SK-N-SH (cell line): Measurements from ENCODE around the gene WFIKKN1. TPM values are rescaled to one million over a fixed set of nuclear protein-coding genes. Genes with fewer than 3 reads are reported as not detected.

Experiments used
- CTCF ChIA-PET: fragments of 300-600, 350-600 bp; formaldehyde crosslinking; extraction: SDS; loops from one replicate; lab custom pipeline; 2021; lab: Yijun Ruan, JAX
- POLR2A ChIA-PET: fragments of 350-600 bp; sonication (Branson Sonifier 250); formaldehyde crosslinking; extraction: SDS; loops from one replicate; lab custom pipeline; 2020; ENCODE audit warnings: antibody characterized with exemption, inconsistent platforms; lab: Yijun Ruan, JAX
- DNase-seq: peaks from one replicate; pipeline ENCODE4 v3.0.0; 2012
- H2AFZ ChIP-seq: fragments of 200-600 bp; sonication (generic); 2 replicates; pipeline ENCODE4 v1.8.1; 2016; ENCODE audit warnings: antibody characterized with exemption, mild to moderate bottlenecking, low read depth
- H3F3A ChIP-seq: fragments of 200-600 bp; sonication (generic); replicated peaks from 2 replicates; pipeline ENCODE3; 2016; ENCODE audit warnings: antibody characterized with exemption, mild to moderate bottlenecking; ENCODE audit not compliant: insufficient read depth
- H3K27ac ChIP-seq, 2 experiments: fragments of 200-500 bp in 1 of 2; fragments of 200-600 bp in 1 of 2; sonication (Bioruptor generic) in 1 of 2; sonication (generic), shearing (Covaris generic) in 1 of 2; 2 replicates each; pipeline versions ENCODE4 v1.5.1 to v1.6.1; 2014 to 2016; ENCODE audit warnings: low read depth in 2 of 2, inconsistent platforms in 1 of 2, low read length in 1 of 2, mild to moderate bottlenecking in 1 of 2, mixed read lengths in 1 of 2
- H3K27me3 ChIP-seq: fragments of 200-600 bp; sonication (generic), shearing (Covaris generic); 2 replicates; pipeline ENCODE4 v1.6.1; 2016; ENCODE audit warnings: mixed run types; ENCODE audit not compliant: insufficient read depth
- H3K36me3 ChIP-seq, 2 experiments: fragments of 200-500 bp in 1 of 2; fragments of 200-600 bp in 1 of 2; sonication (Bioruptor generic) in 1 of 2; sonication (generic) in 1 of 2; replicated peaks in 1 of 2; 2 replicates each; pipeline versions ENCODE3 to v1.5.1; 2014 to 2016; ENCODE audit warnings: low read length in 1 of 2, mild to moderate bottlenecking in 1 of 2; ENCODE audit not compliant: insufficient read depth in 2 of 2, control insufficient read depth in 1 of 2
- H3K4me1 ChIP-seq, 2 experiments: fragments of 200-500 bp in 1 of 2; fragments of 200-600 bp in 1 of 2; sonication (Bioruptor generic) in 1 of 2; sonication (generic), shearing (Covaris generic) in 1 of 2; 2 replicates each; pipeline versions ENCODE4 v1.5.1 to v1.6.1; 2014 to 2016; ENCODE audit warnings: low read depth in 1 of 2, low read length in 1 of 2, mixed run types in 1 of 2; ENCODE audit not compliant: insufficient read depth in 2 of 2, control insufficient read depth in 1 of 2
- H3K4me2 ChIP-seq: fragments of 200-600 bp; sonication (generic), shearing (Covaris generic); 2 replicates; pipeline ENCODE4 v1.6.1; 2017; ENCODE audit warnings: mixed run types
- H3K4me3 ChIP-seq, 2 experiments: fragments of 200-500 bp in 1 of 2; fragments of 200-600 bp in 1 of 2; sonication (Bioruptor generic) in 1 of 2; sonication (generic), shearing (Covaris generic) in 1 of 2; 2 replicates each; pipeline versions ENCODE4 v1.5.1 to v1.8.1; 2014 to 2016; ENCODE audit warnings: low read depth in 2 of 2, inconsistent platforms in 1 of 2, low read length in 1 of 2, mild to moderate bottlenecking in 1 of 2, mixed read lengths in 1 of 2, moderate library complexity in 1 of 2
- H3K79me2 ChIP-seq: fragments of 200-600 bp; sonication (generic); 2 replicates; pipeline ENCODE4 v1.8.1; 2017; ENCODE audit warnings: mild to moderate bottlenecking; ENCODE audit not compliant: insufficient read depth
- H3K9ac ChIP-seq: fragments of 200-600 bp; sonication (generic); 2 replicates; pipeline ENCODE4 v1.6.1; 2017; ENCODE audit warnings: mixed run types
- H3K9me2 ChIP-seq: fragments of 200-600 bp; sonication (generic); 2 replicates; pipeline ENCODE4 v1.6.1; 2017; ENCODE audit warnings: mixed run types
- H3K9me3 ChIP-seq: fragments of 200-600 bp; sonication (generic); 2 replicates; pipeline ENCODE4 v1.6.1; 2017; ENCODE audit warnings: mixed run types, mild to moderate bottlenecking, moderate library complexity
- H4K20me1 ChIP-seq: fragments of 200-600 bp; sonication (generic); 2 replicates; pipeline ENCODE4 v1.6.1; 2017; ENCODE audit warnings: mild to moderate bottlenecking, mixed run types; ENCODE audit not compliant: insufficient read depth
- CHD2 ChIP-seq: fragments of 150-350 bp; IDR thresholded peaks from 2 replicates; pipeline ENCODE4 v1.6.1; 2018; ENCODE audit warnings: low read length; ENCODE audit not compliant: partially characterized antibody
- CTCF ChIP-seq: fragments of 200-600 bp; sonication (generic); IDR thresholded peaks from 2 replicates; pipeline ENCODE4 v1.6.1; 2017; ENCODE audit warnings: antibody characterized with exemption, mild to moderate bottlenecking, moderate library complexity
- ELF1 ChIP-seq: IDR thresholded peaks from 2 replicates; pipeline ENCODE4 v1.4.0; 2012
- EP300 ChIP-seq, 2 experiments: IDR thresholded peaks; 2 replicates each; pipeline versions ENCODE4 v1.4.0 to v1.6.1; 2012; ENCODE audit warnings: borderline replicate concordance in 1 of 2, low read depth in 1 of 2, low read length in 1 of 2
- FOXM1 ChIP-seq: IDR thresholded peaks from 2 replicates; pipeline ENCODE4 v1.4.0; 2012; ENCODE audit warnings: low read depth, mild to moderate bottlenecking
- GABPA ChIP-seq: IDR thresholded peaks from 2 replicates; pipeline ENCODE4 v1.4.0; 2012; ENCODE audit warnings: low read depth, mild to moderate bottlenecking
- GATA2 ChIP-seq: sonication (generic); formaldehyde crosslinking; IDR thresholded peaks from 2 replicates; pipeline ENCODE4 v1.5.0; 2020; ENCODE audit warnings: mild to moderate bottlenecking, missing genetic modification reagents
- JUND ChIP-seq: IDR thresholded peaks from 2 replicates; pipeline ENCODE4 v1.4.0; 2012
- MAX ChIP-seq: IDR thresholded peaks from 2 replicates; pipeline ENCODE4 v1.4.0; 2012; ENCODE audit warnings: low read depth
- MEF2A ChIP-seq: IDR thresholded peaks from 2 replicates; pipeline ENCODE4 v1.4.0; 2012; ENCODE audit warnings: low read depth, borderline replicate concordance
- MXI1 ChIP-seq: IDR thresholded peaks from 2 replicates; pipeline ENCODE4 v1.6.1; 2012; ENCODE audit warnings: mild to moderate bottlenecking, low read depth, low read length, improper control_type of control experiment
- NRF1 ChIP-seq: IDR thresholded peaks from 2 replicates; pipeline ENCODE4 v1.6.1; 2012; ENCODE audit warnings: low read depth, mild to moderate bottlenecking, low read length
- POLR2AphosphoS5 ChIP-seq: IDR thresholded peaks from 2 replicates; pipeline ENCODE4 v1.6.1; 2012; ENCODE audit warnings: low read depth, low read length
- RAD21 ChIP-seq: IDR thresholded peaks from 2 replicates; pipeline ENCODE4 v1.6.1; 2012; ENCODE audit warnings: mild to moderate bottlenecking, low read length
- RFX5 ChIP-seq: IDR thresholded peaks from 2 replicates; pipeline ENCODE4 v1.6.1; 2012; ENCODE audit warnings: mild to moderate bottlenecking, improper control_type of control experiment, low read length
- RXRA ChIP-seq: IDR thresholded peaks from 2 replicates; pipeline ENCODE4 v1.4.0; 2012; ENCODE audit warnings: low read depth, mild to moderate bottlenecking, borderline replicate concordance
- SIN3A ChIP-seq: IDR thresholded peaks from 2 replicates; pipeline ENCODE4 v1.6.1; 2012; ENCODE audit warnings: low read depth, mild to moderate bottlenecking, low read length, moderate library complexity, borderline replicate concordance
- SMC3 ChIP-seq: IDR thresholded peaks from 2 replicates; pipeline ENCODE4 v1.6.1; 2012; ENCODE audit warnings: low read depth, low read length, improper control_type of control experiment
- TAF1 ChIP-seq: IDR thresholded peaks from 2 replicates; pipeline ENCODE4 v1.6.1; 2012; ENCODE audit warnings: low read depth, mild to moderate bottlenecking, low read length, moderate library complexity, borderline replicate concordance
- TCF12 ChIP-seq: IDR thresholded peaks from 2 replicates; pipeline ENCODE4 v1.4.0; 2012
- USF1 ChIP-seq: IDR thresholded peaks from 2 replicates; pipeline ENCODE4 v1.4.0; 2012; ENCODE audit warnings: low read depth, borderline replicate concordance
- ZBTB33 ChIP-seq: IDR thresholded peaks from 2 replicates; pipeline ENCODE4 v1.4.0; 2012; ENCODE audit warnings: low read depth, borderline replicate concordance
- WGBS: methylation state at CpG from one replicate; pipeline ENCODE4 v1.1.6; 2017; ENCODE audit warnings: low lambda C conversion rate; 5-methylcytosine and 5-hydroxymethylcytosine counted together
- polyA plus RNA-seq, 3 experiments: library from polyadenylated mRNA; depleted of rRNA; stranded (reverse); fragments of >200 nt; gene quantifications; 2 replicates each; pipeline ENCODE4 v1.2.3, GENCODE V29; 2012

WFIKKN1 gene
- polyA plus RNA-seq, 1 of the 3 experiments (the other 2 are of a cell fraction): 0.16 TPM

- Histone ChIP-seq H3K36me3 (peaks cover 5 to 49% of the 10 kb centered on the region in 2 experiments), H3K9me2 (no peaks in the 10 kb centered on the region), H3K4me3 (no peak overlapping the region), H3F3A (peaks cover 4% of the 10 kb centered on the region), H2AFZ (no peak overlapping the region), H3K27ac (no peak overlapping the region; a peak in 1 of 4 replicates), H3K9ac (no peak overlapping the region), H3K27me3 (no peaks in the 10 kb centered on the region), H3K79me2 (peaks cover 25% of the 10 kb centered on the region), H3K9me3 (no peaks in the 10 kb centered on the region), H3K4me2 (no peak overlapping the region), H3K4me1 (peaks cover 0 to 16% of the 10 kb centered on the region in 2 experiments; a peak in 1 of 4 replicates), H4K20me1 (0 out of 2 replicates have a peak, but pooled peaks cover 6% of the 10 kb centered on the region)
- ChIA-PET POLR2A (interaction anchor here (0.5 to 1.0 kb wide), 3 partner anchors 9 to 288 kb away, joined by 3 to 4 read pairs (median 3); partner anchors contain the start of gene JMJD8), CTCF (interaction anchor here (4.6 kb wide), 1 partner anchor 12 kb away, joined by 20 read pairs; no protein-coding TSS in a partner anchor)
- 96% methylated on average over 15 of the region's 21 CpGs for WGBS
- no peak for TF ChIP-seq EP300 (IDR thresholded peaks at IDR 0.05; ENCODE audit: borderline replicate concordance in 1 of 2, low read depth in 1 of 2, low read length in 1 of 2)
- no peak for TF ChIP-seq NRF1
- TF ChIP-seq TAF1: no peak
- TF ChIP-seq GABPA: no peak
- TF ChIP-seq GATA2: no peak
- no peak for TF ChIP-seq TCF12
- no peak for TF ChIP-seq USF1
- no peak for TF ChIP-seq RAD21
- no peak for TF ChIP-seq RXRA
- no peak for TF ChIP-seq SMC3
- TF ChIP-seq RFX5: no peak
- no peak for TF ChIP-seq POLR2AphosphoS5
- no peak for DNase-seq
These were observed 42.1 kb downstream of the WFIKKN1 start for GRCh38 chr16:672851-673250.

- no peaks in the 10 kb centered on the region for H3K9me2 ChIP-seq
- ChIA-PET POLR2A (interaction anchor here (0.9 to 1.0 kb wide), 2 partner anchors 8 to 11 kb away, joined by 3 to 4 read pairs; partner anchors contain the start of gene JMJD8), CTCF (interaction anchor here (4.6 kb wide), 1 partner anchor 13 kb away, joined by 20 read pairs; no protein-coding TSS in a partner anchor)
- H3K36me3 ChIP-seq: peaks cover 5 to 49% of the 10 kb centered on the region in 2 experiments
- peaks cover 4% of the 10 kb centered on the region for H3F3A ChIP-seq
- H3K79me2 ChIP-seq: peaks cover 19% of the 10 kb centered on the region
- WGBS: 100% methylated on average over 4 of the region's 18 CpGs
- H3K9me3 ChIP-seq: no peaks in the 10 kb centered on the region
- TF ChIP-seq ZBTB33 (no peak), JUND (no peak), RXRA (no peak), SIN3A (no peak), NRF1 (no peak), POLR2AphosphoS5 (no peak), CHD2 (no peak), MAX (no peak), SMC3 (no peak), CTCF (no peak), MXI1 (no peak), ELF1 (no peak), FOXM1 (no peak), MEF2A (no peak)
- no peak overlapping the region for H3K4me2 ChIP-seq
- H2AFZ ChIP-seq: no peak overlapping the region
- H3K27me3 ChIP-seq: no peaks in the 10 kb centered on the region
- no peak overlapping the region for H3K9ac ChIP-seq
- H3K4me3 ChIP-seq: no peak overlapping the region
- H3K4me1 ChIP-seq: peaks cover 0 to 18% of the 10 kb centered on the region in 2 experiments; a peak in 1 of 4 replicates
- H3K27ac ChIP-seq: no peak overlapping the region
- 0 out of 2 replicates have a peak, but pooled peaks cover 6% of the 10 kb centered on the region for H4K20me1 ChIP-seq
- no peak for DNase-seq
These were observed 42.7 kb downstream of the WFIKKN1 start for GRCh38 chr16:673399-673991.
